IMR-90 (cell line): Measurements from ENCODE around the gene TET1. TPM values are rescaled to one million over a fixed set of nuclear protein-coding genes. Genes with fewer than 3 reads are reported as not detected.

Experiments
- CTCF ChIP-seq: conservative IDR thresholded peaks from 2 replicates; pipeline ENCODE4 v1.5.1; 2012; ENCODE audit warnings: mild to moderate bottlenecking, low read depth, low read length, improper control_type of control experiment
- MXI1 ChIP-seq: IDR thresholded peaks from 2 replicates; pipeline ENCODE4 v1.6.1; 2012; ENCODE audit warnings: low read depth, mild to moderate bottlenecking, low read length, moderate library complexity, borderline replicate concordance
- polyA plus RNA-seq, 3 experiments: library from polyadenylated mRNA; depleted of rRNA; stranded (reverse); fragments of >200 nt; gene quantifications; 2 replicates each; pipeline ENCODE4 v1.2.3, GENCODE V29; 2012; ENCODE audit warnings: low replicate concordance in 1 of 3
- total RNA-seq: library from RNA; depleted of rRNA; stranded (reverse); fragments of >200 nt; gene quantifications from 2 replicates; pipeline ENCODE4 v1.2.3, GENCODE V29; 2012

The TET1 gene
- total and polyA plus RNA-seq, 2 of the 4 experiments (the other 2 are of a cell fraction) = 1.0 to 4.3 TPM

GRCh38 chr10:68720793-68721672 lies 160.9 kb downstream of the TET1 start, which contains the start of gene CCAR1 (continued):
- TF ChIP-seq CTCF (no peak), MXI1 (0 out of 2 replicates have a peak, but pooled peaks have one; percentile 38)
